HG03025 (cell line): ENCODE data around the gene PDGFA.

ENCODE experiments used
- ATAC-seq: cut with Tn5 transposase; IDR thresholded peaks from one replicate; pipeline ENCODE4 v1.9.1; 2021; ENCODE audit warnings: mild to moderate bottlenecking, moderate library complexity; ENCODE audit not compliant: unreplicated experiment, low FRiP score

Gene PDGFA

GRCh38 chr7:477626-478220, 41.9 kb downstream of the PDGFA start:
- ATAC-seq, result no peak

DNA sequence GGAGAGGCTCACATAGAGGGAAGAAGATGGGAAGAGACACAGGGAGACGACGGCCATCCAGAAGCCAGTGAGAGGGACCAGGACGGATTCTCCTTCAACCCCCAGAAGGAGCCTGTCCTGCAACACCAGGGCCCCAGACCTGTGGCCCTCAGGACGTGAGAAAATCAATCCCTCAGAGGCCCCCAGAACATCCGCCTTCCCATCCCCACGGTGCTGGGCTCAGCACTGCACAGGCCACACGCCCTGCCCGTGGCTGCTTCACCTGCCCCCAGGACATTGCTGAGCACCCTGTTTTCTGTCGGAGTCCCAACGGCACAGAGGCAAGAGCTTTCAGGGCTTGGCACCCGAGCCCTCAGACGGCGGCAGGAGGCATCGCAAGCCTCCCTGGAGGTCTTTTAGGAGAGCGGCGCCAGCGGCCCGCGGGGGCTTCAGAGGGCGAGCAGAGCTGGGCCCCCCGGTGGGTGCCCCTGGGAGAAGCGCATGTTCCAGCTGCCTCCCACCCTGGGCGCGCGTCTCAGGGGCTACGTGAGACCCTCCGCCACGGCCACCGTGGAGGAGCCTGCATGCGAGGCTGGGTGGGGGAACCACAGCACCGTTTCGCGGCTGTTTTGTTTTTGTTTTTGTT, 42.8 kb downstream of the PDGFA start:
- ATAC-seq, result no peak

GRCh38 chr7:475951-476441, 43.6 kb downstream of the PDGFA start:
- no peak for ATAC-seq

- ATAC-seq, result no peak
Observed at GRCh38 chr7:475425-475728, 44.3 kb downstream of the PDGFA start.

DNA sequence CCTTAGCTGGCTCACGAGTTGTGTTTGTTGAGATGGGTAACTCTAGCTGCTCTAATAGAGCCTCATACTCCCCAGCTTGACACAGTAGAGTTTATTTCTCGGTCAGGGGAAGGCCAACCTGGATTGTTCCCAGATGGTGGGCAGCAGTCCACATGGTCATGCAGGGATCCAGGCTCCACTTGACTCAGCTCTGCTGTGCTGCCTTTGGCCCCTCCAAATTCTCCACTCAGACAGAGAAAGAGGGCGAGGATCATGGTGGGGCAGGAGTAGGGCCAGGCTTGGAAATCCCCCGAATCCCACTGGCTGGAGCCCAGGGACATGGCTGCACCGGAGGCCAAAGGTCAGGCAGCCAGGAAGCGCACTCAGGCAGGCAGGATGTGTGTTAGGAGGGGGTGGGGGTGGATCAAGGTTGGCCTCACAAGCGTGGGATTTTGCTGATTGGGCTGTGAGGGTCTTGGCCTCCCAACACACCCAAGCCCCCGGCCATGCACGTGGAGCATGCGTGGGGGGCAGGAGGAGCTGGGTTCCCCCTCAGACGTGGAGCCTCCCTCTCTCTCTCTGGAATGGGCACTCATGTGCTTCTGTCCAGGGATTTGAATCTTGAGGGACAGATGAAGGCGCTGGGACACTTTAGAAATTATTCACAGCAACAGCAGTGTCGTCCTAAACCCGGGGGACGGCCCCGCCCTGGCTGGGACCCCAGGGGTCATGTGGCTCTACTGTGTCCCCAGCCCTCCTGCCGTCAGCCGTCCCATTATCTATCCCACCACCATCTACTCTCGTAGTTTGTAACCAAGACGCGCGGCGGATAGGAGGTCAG, 44.8 kb downstream of the PDGFA start:
- ATAC-seq, result no peak

- ATAC-seq, result no peak
Observed at GRCh38 chr7:473870-474604, 45.6 kb downstream of the PDGFA start.

DNA sequence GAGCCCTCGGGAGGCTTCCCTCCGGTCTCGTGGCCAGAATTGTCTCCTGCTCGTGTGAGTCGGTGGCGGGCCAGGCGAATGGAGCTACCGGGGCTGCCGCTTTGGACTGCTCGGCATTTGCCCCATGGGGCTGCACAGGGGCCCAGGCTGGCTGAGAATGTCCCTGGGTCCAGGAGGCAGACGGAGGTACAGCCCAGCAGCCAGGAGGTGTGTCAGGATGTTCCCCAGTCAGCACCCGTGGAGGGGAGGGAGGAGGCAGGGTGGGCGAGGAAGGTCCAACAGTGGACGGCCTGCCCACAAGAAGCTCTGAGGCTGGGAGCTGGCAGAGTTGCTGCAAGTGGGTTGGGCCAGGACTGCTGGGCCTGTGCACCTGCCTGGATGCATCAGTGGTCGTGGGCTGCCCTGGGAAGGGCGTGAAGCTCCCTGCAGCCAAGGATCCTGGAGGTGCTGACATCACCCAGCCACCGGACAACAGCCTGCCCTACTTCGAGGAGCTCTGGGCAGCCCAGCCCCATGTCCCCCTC, 46.4 kb downstream of the PDGFA start:
- no peak for ATAC-seq

DNA sequence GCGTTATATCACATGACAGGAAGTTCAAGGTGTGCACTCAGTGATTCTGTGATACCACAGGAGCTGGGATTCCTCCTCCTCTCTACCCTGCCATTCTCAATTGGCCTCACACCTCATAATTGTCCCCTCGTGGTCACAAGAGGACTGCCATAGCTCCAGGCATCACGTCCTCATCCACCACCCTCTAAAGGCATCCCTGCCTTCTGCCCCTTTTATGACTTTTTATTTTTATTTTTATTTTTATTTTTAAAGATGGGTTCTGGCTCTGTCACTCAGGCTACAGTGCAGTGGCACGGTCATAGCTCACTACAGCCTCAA, 47.0 kb downstream of the PDGFA start:
- ATAC-seq, result no peak

GRCh38 chr7:471866-472639, 47.6 kb downstream of the PDGFA start:
- no peak for ATAC-seq

DNA sequence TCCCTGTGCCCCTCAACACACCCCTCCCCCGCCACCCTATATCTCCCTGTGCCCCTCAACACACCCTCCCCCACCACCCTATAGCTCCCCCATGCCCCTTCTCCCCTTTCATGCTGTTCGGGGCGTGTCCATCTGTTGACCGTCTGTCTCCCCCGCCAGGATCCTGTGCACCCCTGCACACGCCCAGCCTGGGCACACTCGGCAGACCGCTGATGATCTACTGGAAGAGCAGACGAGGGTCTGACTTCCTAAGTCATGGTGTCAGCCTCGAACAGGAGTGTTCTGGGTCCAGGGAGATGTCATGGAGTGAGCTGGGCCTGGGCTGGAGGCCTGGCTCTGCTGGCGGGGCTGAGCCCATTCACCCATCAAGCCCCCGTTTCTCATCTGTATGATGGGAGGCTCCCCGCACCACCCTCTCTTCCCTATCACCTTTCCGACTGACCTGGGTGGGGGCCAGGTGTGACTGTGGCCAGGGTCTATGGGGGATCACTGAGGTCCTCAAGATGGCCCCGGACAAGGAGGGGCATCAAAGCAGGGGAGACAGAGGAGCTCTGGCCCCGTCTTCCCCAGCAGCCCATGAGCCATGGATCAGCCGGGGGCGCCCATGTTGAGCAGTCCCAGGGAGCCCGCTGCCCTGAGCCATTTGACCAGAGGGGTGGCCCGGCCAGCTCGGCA, 48.3 kb downstream of the PDGFA start:
- ATAC-seq, result no peak

GRCh38 chr7:469563-469961, 50.1 kb downstream of the PDGFA start:
- ATAC-seq, result no peak

DNA sequence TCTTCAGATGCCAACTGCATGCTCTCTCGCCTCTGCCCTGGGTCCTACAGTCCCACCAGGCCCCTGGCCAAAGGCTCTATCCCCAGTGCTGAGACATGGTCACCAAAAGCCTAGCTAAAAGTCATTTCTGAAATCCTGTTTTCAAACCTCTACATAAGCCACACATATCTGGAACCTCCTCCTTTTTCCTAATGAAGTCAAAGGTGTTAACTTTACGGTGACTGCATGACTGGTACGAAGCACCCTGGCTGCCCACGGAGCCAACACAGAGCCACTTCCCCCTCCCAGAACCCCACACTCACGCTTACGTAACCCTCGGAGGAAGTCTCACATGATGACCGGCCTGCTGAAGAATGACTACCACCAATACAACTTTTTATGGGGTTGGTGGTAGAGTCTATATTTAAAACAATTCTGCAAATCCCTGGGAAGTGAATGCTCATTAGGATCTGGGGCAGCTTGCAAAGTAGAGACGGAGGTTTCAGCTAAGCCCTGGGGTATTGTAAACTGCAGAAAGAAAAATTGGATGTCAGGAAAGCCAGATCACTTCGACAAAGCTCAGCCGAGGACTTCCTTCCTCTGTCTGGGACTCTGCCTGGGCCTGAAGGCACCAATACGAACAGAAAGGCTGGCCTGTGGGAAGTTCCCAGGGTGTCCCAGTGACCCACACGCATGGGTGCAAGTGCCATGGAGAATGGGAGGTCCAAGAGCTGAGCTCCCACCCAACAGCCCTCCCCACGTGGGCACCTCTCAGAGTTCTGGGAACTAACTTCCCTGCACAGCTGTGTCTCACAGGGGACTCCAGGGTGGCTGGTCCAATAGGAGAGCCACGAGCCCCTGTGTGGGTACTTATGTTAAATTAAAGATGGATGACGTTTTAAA, 50.7 kb downstream of the PDGFA start:
- no peak for ATAC-seq

- ATAC-seq, result no peak
Observed at GRCh38 chr7:467856-468545, 51.6 kb downstream of the PDGFA start.

DNA sequence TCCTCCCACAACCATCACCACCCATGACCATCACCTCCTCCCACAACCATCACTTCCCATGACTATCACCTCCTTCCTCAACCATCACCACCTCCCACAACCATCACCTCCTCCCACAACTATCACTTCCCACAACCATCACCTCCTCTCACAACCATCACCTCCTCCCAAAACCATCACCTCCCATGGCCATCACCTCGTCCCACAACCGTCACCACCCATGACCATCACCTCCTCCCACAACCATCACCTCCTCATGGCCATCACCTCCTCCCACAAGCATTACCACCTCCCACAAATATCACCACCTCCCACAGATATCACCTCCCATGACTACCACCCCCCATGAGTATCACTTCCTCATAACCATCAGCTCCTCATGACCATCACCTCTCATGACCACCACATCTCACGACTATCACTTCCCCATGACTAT, 52.2 kb downstream of the PDGFA start:
- ATAC-seq, result no peak

DNA sequence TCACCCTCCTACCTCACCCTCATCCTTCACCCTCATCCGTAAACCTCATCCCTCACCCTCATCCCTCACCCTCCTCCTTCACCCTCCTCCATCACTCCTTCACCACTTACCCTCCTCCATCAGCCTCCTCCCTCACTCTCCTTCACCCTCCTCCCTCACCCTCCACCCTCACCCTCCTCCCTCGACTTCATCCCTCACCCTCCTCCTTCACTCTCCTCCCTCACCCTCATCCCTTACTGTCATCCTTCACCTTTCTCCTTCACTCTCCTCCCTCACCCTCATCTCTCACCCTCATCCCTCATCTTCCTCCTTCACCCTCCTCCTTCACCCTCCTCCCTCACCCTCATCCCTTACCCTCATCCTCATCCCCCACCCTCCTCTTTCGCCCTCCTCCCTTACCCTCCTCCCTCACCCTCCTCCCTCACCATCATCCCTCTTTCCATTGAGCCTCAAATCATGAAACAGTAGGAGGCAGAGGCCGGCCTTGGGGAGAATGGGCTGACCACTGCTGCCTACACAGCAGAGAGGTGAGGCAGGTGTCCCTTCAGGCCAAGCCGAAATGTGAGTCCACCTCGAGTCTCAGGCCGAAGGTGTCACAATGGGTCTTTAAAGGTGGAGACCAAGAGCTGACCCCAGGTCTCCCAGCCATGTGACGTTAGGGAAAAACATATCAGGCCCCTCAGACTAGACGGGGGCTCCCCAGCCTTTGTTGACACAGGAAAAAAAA, 53.0 kb downstream of the PDGFA start:
- no peak for ATAC-seq

GRCh38 chr7:465710-466400, 53.8 kb downstream of the PDGFA start:
- ATAC-seq, result no peak
